Natural killer cell (primary cell): ENCODE measurements around the gene ZNF738. TPM values are rescaled to one million over a fixed set of nuclear protein-coding genes. Genes with fewer than 3 reads are reported as not detected.
A peak's percentile ranks its signal among the peaks of the same experiment; 100 is the strongest.

ENCODE experiments used
- ATAC-seq, 3 donors: fragments of 150-1000 bp in 2 of 3; fragments of 200-7000 bp in 1 of 3; cut with Tn5 transposase; 1 replicate in 1 of 3; 2 replicates in 2 of 3; pipeline ENCODE4 v1.10.0; 2021; ENCODE audit warnings: mild to moderate bottlenecking in 2 of 3, moderate library complexity in 2 of 3
- DNase-seq, 2 donors: peaks; one replicate each; pipeline versions ENCODE4 v3.0.0 to v3.0.0-alpha.2; 2013 to 2021; ENCODE audit warnings: mixed read lengths in 1 of 2
- H3K27ac ChIP-seq: one replicate; pipeline ENCODE4 v1.5.1; 2013; ENCODE audit warnings: mild to moderate bottlenecking, low read length
- H3K27me3 ChIP-seq: one replicate; pipeline ENCODE4 v1.6.1; 2013; ENCODE audit warnings: low read length; ENCODE audit not compliant: control insufficient read depth, insufficient read depth
- H3K36me3 ChIP-seq: one replicate; pipeline ENCODE4 v1.6.1; 2013; ENCODE audit warnings: low read length; ENCODE audit not compliant: control insufficient read depth, insufficient read depth
- H3K4me1 ChIP-seq: one replicate; pipeline ENCODE4 v1.6.1; 2013; ENCODE audit warnings: low read length; ENCODE audit not compliant: control insufficient read depth, insufficient read depth
- H3K4me3 ChIP-seq: one replicate; pipeline ENCODE4 v1.5.1; 2013; ENCODE audit warnings: low read length
- H3K9me3 ChIP-seq: one replicate; pipeline ENCODE4 v1.6.1; 2013; ENCODE audit warnings: low read length; ENCODE audit not compliant: control insufficient read depth, insufficient read depth
- H3K27ac Mint-ChIP-seq, 2 donors: one replicate each; pipeline ENCODE4 v1.8.0; 2022; ENCODE audit warnings: mild to moderate bottlenecking in 2 of 2, mixed read lengths in 2 of 2, moderate library complexity in 1 of 2
- H3K27me3 Mint-ChIP-seq, 2 donors: one replicate each; pipeline ENCODE4 v1.8.0; 2022; ENCODE audit warnings: low read depth in 2 of 2, mixed read lengths in 2 of 2
- H3K36me3 Mint-ChIP-seq: one replicate; pipeline ENCODE4 v1.8.0; 2022; ENCODE audit warnings: mixed read lengths
- H3K4me1 Mint-ChIP-seq, 2 donors: one replicate each; pipeline ENCODE4 v1.8.0; 2022; ENCODE audit warnings: mixed read lengths in 2 of 2
- H3K4me3 Mint-ChIP-seq: one replicate; pipeline ENCODE4 v1.8.0; 2022; ENCODE audit warnings: mild to moderate bottlenecking, moderate library complexity, mixed read lengths
- H3K9me3 Mint-ChIP-seq, 2 donors: one replicate each; pipeline ENCODE4 v1.8.0; 2022; ENCODE audit warnings: mixed read lengths in 2 of 2
- CTCF ChIP-seq: fragments of 200-600 bp; IDR thresholded peaks from one replicate; pipeline ENCODE4 v1.8.0; 2022; ENCODE audit warnings: antibody characterized with exemption
- WGBS: methylation state at CpG from one replicate; pipeline ENCODE4 v1.1.7; 2013; ENCODE audit warnings: missing lambda C conversion rate; ENCODE audit not compliant: insufficient coverage; 5-methylcytosine and 5-hydroxymethylcytosine counted together
- intact Hi-C: fragments of 100-400 bp; cut with micrococcal nuclease; formaldehyde crosslinking; loops from one replicate; pipeline ENCODE4 v1.14.2; 2022
- total RNA-seq, 4 donors: library from RNA; stranded (reverse); fragments of 120-200 nt in 1 of 4; gene quantifications; one replicate each; pipeline versions ENCODE4 v1.2.3 to v1.2.4, GENCODE V29; 2013 to 2022

The ZNF738 gene
- total RNA-seq, 3 donors from 2014 or later (not counting 1 experiment from before 2014, with no cell fraction given), result 11.4 to 22.9 (median 14.7) TPM

- no peak overlapping the region for H3K4me3 ChIP-seq
- H3K27ac ChIP-seq, result no peak overlapping the region
- Mint-ChIP-seq H3K27me3 (no peaks in the 10 kb centered on the region), H3K36me3 (peaks cover 52% of the 10 kb centered on the region), H3K27ac (no peak overlapping the region), H3K9me3 (peaks cover 17 to 41% of the 10 kb centered on the region in 2 donors), H3K4me3 (no peak overlapping the region), H3K4me1 (no peaks in the 10 kb centered on the region)
- 100% methylated on average over 2 of the region's 4 CpGs for WGBS
- TF ChIP-seq CTCF, result no peak
- ATAC-seq, result no peak
- intact Hi-C loops, result no loop called here
- H3K9me3 ChIP-seq, result peaks cover 44% of the 10 kb centered on the region
- H3K27me3 ChIP-seq, result no peaks in the 10 kb centered on the region
- no peak for DNase-seq
- H3K4me1 ChIP-seq, result no peaks in the 10 kb centered on the region
- peaks cover 9% of the 10 kb centered on the region for H3K36me3 ChIP-seq
Observed at GRCh38 chr19:21383980-21384582, 25.3 kb downstream of the ZNF738 start.

- H3K4me3 ChIP-seq, result no peak overlapping the region
- H3K4me1 Mint-ChIP-seq, result peaks cover 26 to 42% of the 10 kb centered on the region in 2 donors
- no peak overlapping the region for H3K4me3 Mint-ChIP-seq
- H3K27ac ChIP-seq, result no peak overlapping the region
- intact Hi-C loops, result loop anchor here (2.0 kb wide), 3 partner anchors 37 to 831 kb away; partner anchors contain the start of genes ZNF708, ZNF737 and ZNF738
- ATAC-seq, result no peak
- no peaks in the 10 kb centered on the region for H3K36me3 Mint-ChIP-seq
- DNase-seq, result no peak
- peaks cover 3% of the 10 kb centered on the region for H3K36me3 ChIP-seq
- H3K27ac Mint-ChIP-seq, result peak overlapping the region; percentile 92 to 95
- H3K9me3 ChIP-seq, result no peaks in the 10 kb centered on the region
- peaks cover 4% of the 10 kb centered on the region for H3K4me1 ChIP-seq
- peaks cover 2 to 8% of the 10 kb centered on the region in 2 donors for H3K9me3 Mint-ChIP-seq
- no peaks in the 10 kb centered on the region for H3K27me3 Mint-ChIP-seq
- H3K27me3 ChIP-seq, result no peaks in the 10 kb centered on the region
- 98% methylated on average over 10 of the region's 10 CpGs for WGBS
- no peak for TF ChIP-seq CTCF
Observed at GRCh38 chr19:21396121-21396520, 37.3 kb downstream of the ZNF738 start.

GRCh38 chr19:21396893-21397572 is 38.2 kb downstream of the ZNF738 start, which contains the start of gene ZNF493:
TSS of gene ZNF493 (plus strand) at chr19:21397133. CDS start at chr19:21397238, 105 bp downstream.
- peak; percentile 90 to 95 for DNase-seq
- peak within 1 kb of the TSS; percentile 97 for H3K4me3 Mint-ChIP-seq
- ATAC-seq, result peak; percentile 99 to 100 (median 99)
- WGBS, result under 1% methylated on average over 31 of the region's 31 CpGs
- H3K4me1 ChIP-seq, result peaks cover 4% of the 10 kb centered on the region
- no peaks in the 10 kb centered on the region for H3K9me3 ChIP-seq
- no peak for TF ChIP-seq CTCF
- peaks cover 29 to 43% of the 10 kb centered on the region in 2 donors for H3K4me1 Mint-ChIP-seq
- H3K36me3 Mint-ChIP-seq, result no peaks in the 10 kb centered on the region
- H3K36me3 ChIP-seq, result peaks cover 3% of the 10 kb centered on the region
- H3K27me3 Mint-ChIP-seq, result no peaks in the 10 kb centered on the region
- peak within 1 kb of the TSS; percentile 92 to 95 for H3K27ac Mint-ChIP-seq
- no peaks in the 10 kb centered on the region for H3K27me3 ChIP-seq
- intact Hi-C loops, result loop anchor here (1.0 to 2.0 kb wide), 4 partner anchors 38 to 832 kb away; partner anchors contain the start of genes ZNF708, ZNF737 and ZNF738
- peak within 1 kb of the TSS; percentile 87 for H3K4me3 ChIP-seq
- H3K9me3 Mint-ChIP-seq, result peaks cover 0 to 3% of the 10 kb centered on the region in 2 donors
- H3K27ac ChIP-seq, result peak within 1 kb of the TSS; percentile 78
